Spinal cord (tissue), 10 donors: ENCODE measurements around the gene MFN2. TPM values are rescaled to one million over a fixed set of nuclear protein-coding genes. Genes with fewer than 3 reads are reported as not detected.
A peak's percentile ranks its signal among the peaks of the same experiment; 100 is the strongest.
"Not testable (repeated sequence)": the region's sequence is repeated elsewhere in the genome, so short reads cannot be mapped to it uniquely, and the experiment has no call there.

Experiments
- DNase-seq, 6 donors: peaks; one replicate each; pipeline versions ENCODE4 v3.0.0 to v3.0.0-alpha.2; 2013 to 2015; ENCODE audit warnings: low spot score in 6 of 6, low read depth in 4 of 6
- H3K27ac ChIP-seq: one replicate; pipeline ENCODE4 v1.5.1; 2013; ENCODE audit warnings: low read depth, low read length, control low read depth
- H3K27me3 ChIP-seq: one replicate; pipeline ENCODE4 v1.6.1; 2013; ENCODE audit warnings: low read length; ENCODE audit not compliant: control insufficient read depth, insufficient read depth
- H3K36me3 ChIP-seq: one replicate; pipeline ENCODE4 v1.6.1; 2013; ENCODE audit warnings: low read length; ENCODE audit not compliant: control insufficient read depth, insufficient read depth
- H3K4me1 ChIP-seq: one replicate; pipeline ENCODE4 v1.6.1; 2013; ENCODE audit warnings: low read length; ENCODE audit not compliant: control insufficient read depth, insufficient read depth
- H3K4me3 ChIP-seq: one replicate; pipeline ENCODE4 v1.5.1; 2013; ENCODE audit warnings: low read depth, low read length, control low read depth
- H3K9me3 ChIP-seq: one replicate; pipeline ENCODE4 v1.6.1; 2013; ENCODE audit warnings: low read length; ENCODE audit not compliant: control insufficient read depth, insufficient read depth
- WGBS: methylation state at CpG from one replicate; pipeline ENCODE4 v1.1.5; 2013; ENCODE audit warnings: missing lambda C conversion rate; ENCODE audit not compliant: insufficient coverage; 5-methylcytosine and 5-hydroxymethylcytosine counted together
- polyA plus RNA-seq, 2 donors: library from polyadenylated mRNA; unstranded; fragments of 120-200 nt; gene quantifications; one replicate each; pipeline ENCODE4 v1.2.1, GENCODE V29; 2013; ENCODE audit not compliant: insufficient read length in 2 of 2
- total RNA-seq, 2 donors: library from RNA; depleted of rRNA in 1 of 2; stranded (reverse); fragments of 120-200 nt in 1 of 2; fragments of >200 nt in 1 of 2; gene quantifications; one replicate each; pipeline versions ENCODE4 v1.2.3 to v1.2.4, GENCODE V29; 2013 to 2014
- donor health status: healthy.

The MFN2 gene
- total and polyA plus RNA-seq, 4 donors = 47.5 to 79.7 (median 72.4) TPM

GRCh38 chr1:12039824-12040456 lies 59.7 kb downstream of the MFN2 start:
- H3K4me1 ChIP-seq, H3K9me3 ChIP-seq, H3K36me3 ChIP-seq, DNase-seq, H3K4me3 ChIP-seq, H3K27ac ChIP-seq, H3K27me3 ChIP-seq: not testable (repeated sequence)
- WGBS = 92% methylated on average over 8 of the region's 13 CpGs

GRCh38 chr1:12040457-12041051 lies 60.3 kb downstream of the MFN2 start:
- WGBS = 30% methylated on average over 1 of the region's 6 CpGs
- Histone ChIP-seq H3K27me3 (no peaks in the 10 kb centered on the region), H3K9me3 (no peaks in the 10 kb centered on the region), H3K4me3 (no peak overlapping the region), H3K36me3 (no peaks in the 10 kb centered on the region), H3K27ac (no peak overlapping the region), H3K4me1 (peaks cover 5% of the 10 kb centered on the region)
- DNase-seq = peak in 1 of 6 donors; percentile 56

- not testable (repeated sequence) for H3K9me3 ChIP-seq, DNase-seq, H3K27ac ChIP-seq, H3K4me3 ChIP-seq, H3K36me3 ChIP-seq, H3K27me3 ChIP-seq
- 82% methylated on average over 14 of the region's 15 CpGs for WGBS
- peaks cover 20% of the 10 kb centered on the region for H3K4me1 ChIP-seq
Measured at GRCh38 chr1:12044187-12044877, 64.1 kb downstream of the MFN2 start.

GRCh38 chr1:12046749-12047119 lies 66.5 kb downstream of the MFN2 start:
- H3K36me3 ChIP-seq = no peaks in the 10 kb centered on the region
- no peak for DNase-seq
- H3K27me3 ChIP-seq = no peaks in the 10 kb centered on the region
- no peak overlapping the region for H3K4me3 ChIP-seq
- no peak overlapping the region for H3K27ac ChIP-seq
- 91% methylated on average over 5 of the region's 6 CpGs for WGBS
- peaks cover 18% of the 10 kb centered on the region for H3K4me1 ChIP-seq
- H3K9me3 ChIP-seq = no peaks in the 10 kb centered on the region

- H3K9me3 ChIP-seq = no peaks in the 10 kb centered on the region
- peaks cover 23% of the 10 kb centered on the region for H3K4me1 ChIP-seq
- 73% methylated on average over 14 of the region's 18 CpGs for WGBS
- no peak overlapping the region for H3K4me3 ChIP-seq
- H3K27ac ChIP-seq = no peak overlapping the region
- no peaks in the 10 kb centered on the region for H3K27me3 ChIP-seq
- DNase-seq = no peak
- H3K36me3 ChIP-seq = no peaks in the 10 kb centered on the region
Measured at GRCh38 chr1:12047120-12047876, 67.1 kb downstream of the MFN2 start.

- Histone ChIP-seq H3K9me3 (no peaks in the 10 kb centered on the region), H3K36me3 (no peaks in the 10 kb centered on the region), H3K4me1 (peaks cover 34% of the 10 kb centered on the region), H3K4me3 (no peak overlapping the region), H3K27ac (peak overlapping the region; percentile 33), H3K27me3 (no peaks in the 10 kb centered on the region)
- WGBS = no CpG with 5 or more reads among the region's 2 CpGs
- DNase-seq = peak in 5 of 6 donors; percentile 45 to 89 (median 63)
Measured at GRCh38 chr1:12048372-12048771, 68.1 kb downstream of the MFN2 start.

DNA sequence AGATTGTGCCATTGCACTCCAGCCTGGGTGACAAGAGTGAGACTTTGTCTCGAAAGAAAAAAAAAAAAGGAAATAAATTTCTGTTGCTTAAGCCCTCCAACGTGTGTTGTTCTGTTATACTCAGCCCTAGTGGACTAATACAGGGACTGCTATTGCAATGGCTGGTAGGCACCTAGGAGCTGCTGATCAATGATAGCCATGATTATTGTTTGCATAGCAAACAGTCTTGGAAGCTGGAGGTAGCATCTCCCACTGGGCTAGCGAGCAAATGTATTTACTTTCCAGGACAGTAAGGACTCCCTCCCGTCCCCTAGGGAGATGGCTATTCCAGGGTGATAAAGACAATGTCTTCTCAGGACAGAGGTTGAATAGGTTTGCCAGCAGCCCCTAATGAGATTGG lies 69.4 kb downstream of the MFN2 start:
- WGBS = 69% methylated on average over 4 of the region's 4 CpGs
- H3K27me3 ChIP-seq = no peaks in the 10 kb centered on the region
- H3K27ac ChIP-seq = no peak overlapping the region
- peaks cover 40% of the 10 kb centered on the region for H3K4me1 ChIP-seq
- no peaks in the 10 kb centered on the region for H3K9me3 ChIP-seq
- no peak for DNase-seq
- no peak overlapping the region for H3K4me3 ChIP-seq
- no peaks in the 10 kb centered on the region for H3K36me3 ChIP-seq

DNA sequence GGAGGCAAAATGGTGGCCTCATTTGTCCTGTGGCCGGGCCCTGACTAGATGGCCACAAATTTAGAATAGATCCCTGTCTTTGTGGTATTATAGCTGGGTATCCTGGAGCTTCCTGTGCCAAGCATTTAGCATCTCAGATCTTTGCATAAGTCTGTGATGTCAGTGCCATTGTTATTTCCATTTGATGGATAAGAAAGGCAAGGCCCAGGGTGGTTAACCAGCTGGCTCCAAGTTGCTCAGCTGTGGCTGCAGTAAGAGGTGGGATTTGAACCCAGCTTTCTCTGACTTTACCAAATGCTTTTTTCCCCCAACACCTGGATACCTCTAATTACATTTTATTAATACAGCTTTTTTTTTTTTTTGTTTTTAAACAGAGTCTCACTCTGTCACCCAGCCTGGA lies 71.1 kb downstream of the MFN2 start:
- 83% methylated on average over 1 of the region's 1 CpG for WGBS
- DNase-seq = no peak
- Histone ChIP-seq H3K4me1 (peaks cover 40% of the 10 kb centered on the region), H3K27ac (no peak overlapping the region), H3K4me3 (no peak overlapping the region), H3K36me3 (no peaks in the 10 kb centered on the region), H3K27me3 (no peaks in the 10 kb centered on the region), H3K9me3 (no peaks in the 10 kb centered on the region)

DNA sequence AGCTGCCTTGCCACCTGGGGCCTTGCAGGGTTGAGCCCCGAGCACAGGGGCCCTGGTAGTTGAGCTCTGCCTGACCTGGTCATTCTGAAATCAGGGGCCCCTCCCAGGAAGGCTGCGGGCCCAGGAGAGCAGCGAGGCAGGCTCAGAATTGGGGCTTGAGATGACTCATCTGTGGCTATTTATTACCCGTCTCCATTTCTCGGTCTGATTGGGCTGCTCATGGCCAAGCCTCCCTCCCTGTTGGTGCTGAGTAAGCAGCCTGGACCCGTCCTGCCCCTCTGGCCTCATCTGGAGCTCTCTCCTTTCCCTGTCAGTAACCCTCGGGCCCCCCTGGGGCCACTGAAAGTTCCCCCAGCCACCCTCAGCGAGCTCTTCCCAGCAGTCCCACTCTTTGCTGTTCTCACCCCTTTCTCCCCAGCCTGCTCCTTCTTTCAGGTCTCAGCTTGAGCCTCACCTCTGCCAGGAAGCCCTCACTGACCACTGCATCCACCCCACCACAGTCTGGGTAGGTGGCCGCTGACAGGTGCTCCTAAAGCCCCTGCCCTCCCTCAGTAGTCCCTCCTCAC lies 71.8 kb downstream of the MFN2 start:
- peaks cover 40% of the 10 kb centered on the region for H3K4me1 ChIP-seq
- H3K27ac ChIP-seq = no peak overlapping the region
- DNase-seq = no peak
- 33% methylated on average over 9 of the region's 9 CpGs for WGBS
- peaks cover 3% of the 10 kb centered on the region for H3K27me3 ChIP-seq
- no peaks in the 10 kb centered on the region for H3K36me3 ChIP-seq
- H3K9me3 ChIP-seq = no peaks in the 10 kb centered on the region
- no peak overlapping the region for H3K4me3 ChIP-seq
